ENCODE measurements around the gene MTHFD1L. TPM values are rescaled to one million over a fixed set of nuclear protein-coding genes. Genes with fewer than 3 reads are reported as not detected.
"Not testable (repeated sequence)": the region's sequence is repeated elsewhere in the genome, so short reads cannot be mapped to it uniquely, and the experiment has no call there.

The MTHFD1L gene
- polyA plus RNA-seq, 3 donors, result 16.6 to 19.6 (median 16.8) TPM

DNA sequence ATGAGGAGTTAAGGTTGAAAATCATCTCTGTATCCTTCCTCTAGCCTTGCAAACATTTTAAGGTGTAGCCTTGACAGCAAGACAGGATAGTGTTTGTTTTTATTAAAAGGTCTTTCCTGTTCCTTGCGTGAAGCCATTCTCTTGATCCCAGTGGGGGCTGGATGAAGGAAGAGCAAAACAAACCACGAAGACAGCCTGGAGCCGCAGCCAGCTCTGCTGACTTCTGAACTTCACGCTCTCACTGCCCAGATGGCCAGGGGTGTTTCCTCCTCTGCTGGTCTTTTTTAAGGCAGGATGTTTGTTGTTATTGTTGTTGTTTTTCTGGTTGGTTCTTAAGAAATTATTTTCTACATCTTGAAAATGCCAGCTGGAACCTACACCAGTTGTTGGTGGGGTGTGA is 156.4 kb downstream of the MTHFD1L start:
- no peak for DNase-seq (ENCODE audit: extremely low read depth in 1 of 11, low read depth in 9 of 11, low spot score in 4 of 11)

DNA sequence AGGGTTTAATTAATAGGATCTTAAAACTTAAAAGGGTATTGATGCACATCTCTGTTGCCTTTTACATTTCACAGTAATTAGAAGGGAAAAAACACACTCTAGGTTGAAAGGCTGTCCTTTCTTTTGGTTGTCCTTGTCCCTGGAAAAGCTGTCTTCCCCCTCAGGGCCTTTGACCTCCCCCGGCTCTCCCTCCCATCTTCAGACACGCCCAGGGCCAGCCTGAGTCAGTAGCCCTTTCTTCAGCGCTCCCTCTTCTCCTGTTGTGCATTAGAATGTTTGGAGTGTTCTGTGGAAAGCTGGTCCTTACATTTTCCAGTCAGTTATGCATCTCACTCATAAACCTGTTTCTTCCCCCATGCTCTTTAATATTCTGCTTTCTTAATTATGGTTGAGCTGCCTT is 157.0 kb downstream of the MTHFD1L start:
- no peak for DNase-seq (ENCODE audit: extremely low read depth in 1 of 11, low read depth in 9 of 11, low spot score in 4 of 11)

DNA sequence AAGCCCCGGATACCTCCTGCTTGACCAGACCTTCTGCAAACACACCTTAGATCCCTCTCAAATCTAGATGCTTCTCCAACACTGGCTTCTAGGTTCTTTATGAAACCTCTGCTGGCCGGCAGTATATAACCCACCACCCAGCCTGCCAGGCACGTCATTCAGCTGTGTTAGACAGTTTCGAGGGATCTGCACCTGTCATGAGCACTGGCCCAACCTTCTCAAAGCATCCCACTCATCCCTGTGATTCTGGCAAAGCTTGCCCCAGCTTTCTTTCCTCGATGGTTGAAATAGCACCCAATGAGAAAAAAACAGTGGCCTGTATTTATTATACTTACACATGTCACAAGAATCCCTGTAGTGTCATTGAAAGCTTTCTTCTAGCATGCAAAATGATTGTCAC is 157.8 kb downstream of the MTHFD1L start:
- no peak for DNase-seq (ENCODE audit: extremely low read depth in 1 of 11, low read depth in 9 of 11, low spot score in 4 of 11)

DNA sequence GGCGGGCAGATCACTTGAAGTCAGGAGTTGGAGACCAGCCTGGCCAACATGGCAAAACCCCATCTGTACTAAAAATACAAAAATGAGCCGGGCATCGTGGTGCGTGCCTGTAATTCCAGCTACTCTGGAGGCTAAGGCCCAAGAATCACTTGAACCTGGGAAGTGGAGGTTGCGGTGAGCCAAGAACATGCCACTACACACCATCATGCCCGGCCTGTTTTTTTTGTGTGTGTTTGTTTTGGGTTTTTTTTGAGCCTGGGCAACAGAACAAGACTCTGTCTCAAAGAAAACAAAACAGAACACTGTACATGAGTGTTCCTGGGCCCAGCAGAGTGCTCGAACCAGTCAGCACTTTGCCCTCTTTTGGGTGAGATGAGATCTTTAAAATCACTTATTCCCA is 159.1 kb downstream of the MTHFD1L start:
- no peak for DNase-seq (ENCODE audit: extremely low read depth in 1 of 11, low read depth in 9 of 11, low spot score in 4 of 11)

DNA sequence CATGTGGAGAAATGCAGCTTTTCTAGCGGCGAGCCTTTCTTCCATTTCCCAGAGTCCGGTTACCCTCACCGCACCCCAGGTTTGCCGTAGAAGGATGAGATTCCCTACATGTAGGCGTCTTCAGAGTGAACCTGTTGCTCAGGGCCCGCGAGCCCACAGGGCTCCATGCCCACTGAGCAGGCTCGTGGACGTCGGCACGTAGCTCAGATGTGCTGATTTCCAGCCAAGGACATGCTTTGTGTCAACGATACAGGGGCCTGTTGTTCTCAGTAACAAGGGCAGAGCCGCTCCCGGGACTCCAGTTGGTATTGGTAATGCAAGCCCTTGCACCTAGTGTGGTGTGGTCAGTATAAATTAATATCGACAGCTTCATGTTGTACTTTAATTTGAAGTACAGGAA is 159.6 kb downstream of the MTHFD1L start:
- DNase-seq (ENCODE audit: extremely low read depth in 1 of 11, low read depth in 9 of 11, low spot score in 4 of 11), result no peak

DNA sequence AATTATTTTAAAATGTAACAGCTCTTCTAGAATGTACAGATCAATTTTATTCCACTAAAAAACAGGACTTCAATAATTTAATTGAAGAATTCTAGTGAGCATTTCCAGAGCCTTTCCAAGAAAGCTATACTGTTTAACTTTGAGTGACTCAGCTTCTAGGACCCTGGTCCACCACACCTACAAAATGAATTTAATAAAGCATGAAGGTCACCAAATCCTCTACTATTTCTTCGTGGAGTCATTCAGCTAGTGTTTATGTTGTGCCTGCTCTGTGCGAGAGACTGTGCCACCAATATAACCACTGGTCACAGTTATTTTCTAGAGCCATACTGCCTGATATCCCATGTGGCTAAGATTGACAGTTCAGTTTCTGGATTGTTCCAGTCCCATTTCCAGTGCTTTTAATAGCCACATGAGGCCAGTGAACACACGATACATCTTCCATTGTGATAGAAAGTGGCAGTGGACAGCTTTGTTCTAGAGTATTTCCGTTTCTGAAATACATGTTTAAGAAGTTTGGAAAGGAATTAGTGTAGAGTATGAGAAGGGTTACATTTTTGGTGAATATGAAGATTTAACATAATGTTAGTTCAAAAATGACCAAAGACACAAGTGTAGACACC is 160.7 kb downstream of the MTHFD1L start:
- DNase-seq (ENCODE audit: extremely low read depth in 1 of 11, low read depth in 9 of 11, low spot score in 4 of 11), result no peak

DNA sequence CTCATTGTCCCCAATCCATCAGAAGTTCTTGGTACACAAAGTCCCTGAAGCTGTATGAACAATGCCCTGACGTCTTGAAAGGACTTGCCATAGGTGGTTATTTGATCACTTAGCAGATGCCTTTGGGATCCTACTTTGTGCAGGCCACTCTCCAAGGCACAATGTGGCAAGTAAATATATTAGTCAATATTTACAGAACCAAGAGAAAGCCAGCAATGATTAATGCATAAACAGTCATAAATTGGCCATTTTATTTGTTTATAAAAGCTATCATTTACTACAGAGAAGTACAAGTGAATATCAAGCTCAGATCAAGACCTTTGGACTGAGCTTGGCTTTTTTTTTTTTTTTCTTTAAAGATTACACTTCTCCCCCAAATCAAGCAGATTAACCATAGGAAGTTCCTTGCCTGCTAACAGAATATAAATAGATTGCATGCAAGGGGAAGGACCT is 161.8 kb downstream of the MTHFD1L start:
- no peak for DNase-seq (ENCODE audit: extremely low read depth in 1 of 11, low read depth in 9 of 11, low spot score in 4 of 11)

DNA sequence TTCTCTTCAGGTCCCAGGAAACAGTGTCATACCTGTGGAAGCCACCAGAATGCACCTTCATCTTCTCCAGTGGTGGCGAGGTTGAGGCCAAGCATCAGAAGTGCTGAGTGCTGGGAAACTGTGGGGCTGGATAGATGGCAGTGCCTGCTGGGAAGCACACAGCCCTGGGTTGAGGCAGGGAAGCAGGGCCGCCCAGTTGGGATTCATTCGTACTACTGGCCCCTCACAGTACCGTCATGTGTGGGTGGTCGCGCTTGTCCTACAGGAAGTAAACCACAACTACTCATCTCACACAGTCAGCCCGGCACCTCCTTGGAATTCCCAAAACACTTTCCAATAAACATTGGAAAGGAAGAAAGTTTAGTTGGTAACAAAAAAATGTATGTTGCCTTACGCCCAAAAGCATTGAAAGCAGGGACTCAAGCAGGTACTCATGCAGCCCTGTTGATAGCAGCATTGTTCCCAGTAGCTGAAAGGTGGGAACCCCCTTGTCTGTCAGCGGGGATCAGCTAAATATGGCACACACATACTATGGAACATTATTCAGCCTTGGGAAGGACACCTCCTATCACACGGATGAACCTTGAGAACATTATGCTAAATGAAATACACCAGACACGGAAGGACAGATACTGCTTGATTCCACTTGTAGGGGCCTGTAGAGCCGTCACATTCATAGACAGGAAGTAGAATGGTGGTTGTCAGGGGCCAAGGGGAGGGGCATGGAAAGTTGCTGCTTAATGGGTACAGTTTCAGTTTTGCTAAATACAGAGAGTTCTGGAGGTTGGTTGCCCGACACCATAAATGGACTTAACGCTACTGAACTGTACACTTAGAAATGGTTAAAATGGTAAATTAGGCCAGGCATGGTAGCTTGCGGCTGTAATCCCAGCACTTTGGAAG is 162.7 kb downstream of the MTHFD1L start:
- no peak for DNase-seq (ENCODE audit: extremely low read depth in 1 of 11, low read depth in 9 of 11, low spot score in 4 of 11)

DNA sequence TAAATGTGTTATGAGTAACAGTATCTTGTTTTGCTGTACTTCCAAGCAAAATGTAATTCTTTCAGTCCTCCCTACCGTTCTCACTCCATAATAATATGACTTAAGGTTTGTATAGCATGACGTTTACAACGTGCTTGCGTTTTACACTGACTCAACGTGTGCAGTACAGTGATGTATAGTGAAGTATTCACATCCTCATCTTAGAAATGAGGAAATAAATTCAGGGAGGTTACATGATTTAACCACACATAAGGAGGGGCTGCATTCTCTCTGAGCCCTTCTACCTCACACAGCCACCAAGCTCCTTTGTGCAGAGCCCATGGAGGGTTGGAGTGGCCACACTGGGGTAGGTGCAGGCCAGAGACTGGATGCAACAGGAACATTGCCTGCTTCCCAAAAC is 164.5 kb downstream of the MTHFD1L start:
- DNase-seq (ENCODE audit: extremely low read depth in 1 of 11, low read depth in 9 of 11, low spot score in 4 of 11), result no peak

DNA sequence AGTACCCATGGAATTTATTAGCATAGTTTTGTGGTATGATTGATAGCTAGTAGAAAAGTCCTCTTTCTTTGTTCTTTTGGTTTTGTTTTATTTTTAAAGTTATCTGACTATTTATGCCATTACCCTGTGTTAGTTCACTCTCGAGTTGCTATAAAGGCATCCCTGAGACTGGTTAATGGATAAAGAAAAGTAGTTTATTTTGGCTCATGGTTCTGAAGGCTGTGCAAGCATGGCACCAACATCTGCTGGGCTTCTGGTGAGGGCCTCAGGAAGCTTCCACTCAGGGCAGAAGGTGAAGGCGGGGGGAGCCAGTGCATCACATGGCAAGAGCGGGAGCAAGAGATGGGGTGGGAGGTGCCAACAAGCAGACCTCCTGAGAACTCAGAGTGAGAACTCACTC is 166.5 kb downstream of the MTHFD1L start:
- no peak for DNase-seq (ENCODE audit: extremely low read depth in 1 of 11, low read depth in 9 of 11, low spot score in 4 of 11)

DNA sequence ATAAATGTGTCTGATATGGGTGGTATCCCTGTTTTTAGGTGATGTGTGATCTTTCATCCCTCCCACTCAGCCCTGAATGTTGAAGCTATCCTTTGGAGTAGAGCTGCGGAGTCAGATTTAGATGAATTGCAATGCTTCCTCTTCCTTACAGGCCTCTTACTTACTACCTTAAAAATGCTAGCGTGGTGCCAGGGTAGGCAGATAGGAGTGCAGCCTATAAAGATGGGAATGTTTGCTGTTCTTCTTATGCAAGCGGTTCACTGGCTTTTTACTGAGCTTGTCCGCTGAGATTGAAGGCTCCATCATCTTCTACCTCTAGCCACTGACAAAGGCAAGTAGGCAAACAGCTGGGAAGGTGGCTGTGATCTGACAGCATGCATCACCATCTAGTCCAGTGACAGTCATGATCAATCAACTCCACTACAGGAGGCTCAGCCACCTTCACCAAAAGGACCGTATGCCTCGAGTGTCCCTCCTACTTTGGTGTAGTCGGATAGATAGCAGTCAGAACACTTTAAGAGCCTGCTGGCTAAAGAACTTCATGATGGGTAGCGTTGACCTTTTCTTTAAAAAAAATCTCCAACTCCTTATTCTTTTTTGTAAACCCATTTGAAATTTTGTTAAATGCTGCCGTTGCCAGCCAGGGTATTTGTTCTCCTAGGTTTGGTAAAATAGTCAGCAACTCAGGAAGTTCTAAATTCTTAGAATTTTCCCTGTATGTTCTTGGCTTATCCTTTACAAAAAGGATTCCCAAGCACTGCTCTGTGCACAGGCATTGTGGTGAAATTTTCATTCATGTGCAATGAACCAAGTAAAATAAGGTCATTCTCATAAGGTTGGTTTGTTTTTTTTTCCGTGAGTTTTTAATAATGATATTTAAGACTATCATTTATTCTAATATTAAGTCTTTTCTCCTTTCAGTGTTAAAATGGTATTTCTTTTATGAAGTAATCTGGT is 169.6 kb downstream of the MTHFD1L start:
- DNase-seq (ENCODE audit: extremely low read depth in 1 of 11, low read depth in 9 of 11, low spot score in 4 of 11), result no peak

DNA sequence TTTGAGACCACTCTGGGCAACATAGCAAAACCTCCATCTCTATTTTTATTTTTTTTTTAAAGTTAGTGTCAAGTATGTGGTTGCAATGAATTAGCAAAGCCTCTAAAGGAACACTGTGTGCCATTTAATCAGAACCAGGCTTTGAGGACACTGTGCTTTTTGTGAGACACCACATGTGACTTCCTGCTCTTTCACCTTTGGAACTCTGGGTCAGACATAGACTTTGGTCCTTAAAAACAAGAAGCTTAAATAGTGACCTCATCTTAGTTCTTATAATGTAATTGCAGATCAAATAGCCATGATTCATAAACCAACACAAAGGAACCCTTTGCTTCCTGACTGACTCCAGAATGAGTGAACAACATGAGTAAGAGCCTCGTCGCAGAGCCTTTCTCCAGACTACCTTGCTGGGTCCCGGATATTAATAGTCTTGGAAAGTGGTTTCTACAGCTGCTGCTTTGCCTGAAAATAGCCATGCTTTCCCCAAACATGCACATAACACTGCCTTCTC is 170.8 kb downstream of the MTHFD1L start:
- DNase-seq (ENCODE audit: extremely low read depth in 1 of 11, low read depth in 9 of 11, low spot score in 4 of 11), result not testable (repeated sequence)

DNA sequence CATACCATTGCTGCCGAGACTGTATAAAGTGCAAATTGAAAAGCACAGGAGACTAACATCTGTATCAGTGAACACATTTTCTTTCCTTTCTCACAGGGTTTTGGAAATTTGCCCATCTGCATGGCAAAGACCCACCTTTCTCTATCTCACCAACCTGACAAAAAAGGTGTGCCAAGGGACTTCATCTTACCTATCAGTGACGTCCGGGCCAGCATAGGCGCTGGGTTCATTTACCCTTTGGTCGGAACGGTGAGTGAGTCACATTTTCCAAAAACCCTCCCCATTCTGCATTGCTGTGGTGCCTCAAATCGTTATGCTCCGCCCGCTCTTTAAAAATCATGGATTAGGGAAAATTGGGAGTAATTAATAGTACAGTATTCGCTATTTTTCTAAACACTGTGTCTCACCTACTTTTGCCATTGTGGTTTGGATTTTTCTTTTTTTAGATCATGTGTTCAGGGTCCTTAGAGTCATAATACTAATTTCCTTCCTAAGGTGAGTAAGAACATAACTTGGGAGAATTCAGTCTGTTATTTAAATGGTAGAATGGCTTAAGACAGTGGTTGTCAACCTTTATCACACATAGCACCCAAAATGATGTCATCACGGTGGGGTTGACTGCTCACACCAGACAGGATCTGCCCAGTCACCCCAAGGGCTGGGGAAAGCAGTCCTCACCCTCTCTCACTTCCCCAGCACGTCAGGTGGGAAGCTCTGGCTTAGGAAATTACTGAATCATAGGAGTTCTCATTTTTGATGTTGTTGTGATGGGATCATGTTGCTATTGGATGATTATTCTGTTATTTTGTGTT is 171.6 kb downstream of the MTHFD1L start:
- DNase-seq (ENCODE audit: extremely low read depth in 1 of 11, low read depth in 9 of 11, low spot score in 4 of 11), result no peak

DNA sequence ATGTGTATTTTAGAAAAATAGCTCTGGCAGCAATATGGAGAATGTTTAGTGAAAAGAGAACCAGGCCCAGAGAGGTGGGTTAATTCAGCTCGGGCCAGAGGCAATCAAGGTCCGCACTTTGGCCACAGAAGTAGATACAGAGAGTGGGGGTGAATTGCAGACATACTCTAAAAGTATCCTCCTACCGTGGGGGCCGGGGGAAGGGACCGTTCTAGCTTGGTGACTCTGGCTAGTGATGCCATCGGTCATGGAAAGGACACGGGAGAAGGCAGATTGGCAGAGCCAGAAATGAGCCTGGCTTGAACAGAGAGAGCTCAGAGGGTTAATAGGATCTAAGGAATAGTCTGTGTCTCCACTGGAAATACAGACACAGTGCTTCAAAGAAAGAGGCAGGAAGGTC is 173.1 kb downstream of the MTHFD1L start:
- no peak for DNase-seq (ENCODE audit: extremely low read depth in 1 of 11, low read depth in 9 of 11, low spot score in 4 of 11)

DNA sequence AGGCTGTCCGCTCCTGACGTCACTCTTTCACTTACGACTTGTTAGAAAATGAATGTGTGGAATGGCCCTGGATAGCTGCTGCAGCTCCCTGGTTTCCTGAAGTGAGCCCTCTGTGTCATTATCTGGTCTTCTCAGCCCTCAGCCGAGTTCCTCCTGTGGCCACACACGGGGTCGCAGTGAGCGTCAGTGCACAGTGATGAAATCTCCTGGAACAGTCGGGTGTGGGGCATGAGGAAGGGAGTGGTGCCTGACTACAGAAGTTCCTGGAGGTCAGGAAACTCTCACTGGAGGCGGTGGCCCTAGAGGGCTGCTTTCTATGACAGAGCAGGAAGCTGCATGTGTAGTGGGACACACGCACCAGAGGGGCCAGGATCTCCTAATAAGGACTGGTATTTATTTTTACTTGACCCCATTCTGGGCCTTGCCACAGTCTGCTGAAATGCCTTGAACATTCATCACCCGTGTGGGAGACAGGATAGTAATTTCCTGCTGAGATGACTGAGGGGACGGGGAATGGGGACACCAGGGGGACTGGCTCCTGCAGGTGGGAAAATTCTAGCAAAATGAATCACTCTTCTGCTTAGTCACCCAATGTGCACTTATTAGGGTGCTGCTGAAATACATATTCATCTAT is 175.5 kb downstream of the MTHFD1L start:
- not testable (repeated sequence) for DNase-seq (ENCODE audit: extremely low read depth in 1 of 11, low read depth in 9 of 11, low spot score in 4 of 11)

DNA sequence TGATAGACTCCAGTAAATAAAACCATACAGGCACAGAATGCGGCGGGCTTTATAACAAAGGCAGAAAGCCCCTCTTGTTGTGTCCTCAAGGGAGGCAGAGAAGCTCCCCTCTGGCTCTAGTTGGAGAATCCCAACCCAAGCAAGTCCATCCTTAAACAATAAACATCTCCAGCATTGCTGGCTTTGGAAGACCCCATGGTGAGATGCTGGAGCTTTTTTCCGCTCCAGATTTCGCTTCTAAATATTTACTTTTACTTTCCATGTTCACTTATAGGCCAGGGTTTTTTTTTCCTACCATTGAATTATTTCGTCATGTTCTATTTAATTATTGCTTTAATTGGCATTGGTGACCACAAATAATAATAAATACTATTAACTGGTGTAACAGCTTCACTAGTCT is 176.2 kb downstream of the MTHFD1L start:
- no peak for DNase-seq (ENCODE audit: extremely low read depth in 1 of 11, low read depth in 9 of 11, low spot score in 4 of 11)

DNA sequence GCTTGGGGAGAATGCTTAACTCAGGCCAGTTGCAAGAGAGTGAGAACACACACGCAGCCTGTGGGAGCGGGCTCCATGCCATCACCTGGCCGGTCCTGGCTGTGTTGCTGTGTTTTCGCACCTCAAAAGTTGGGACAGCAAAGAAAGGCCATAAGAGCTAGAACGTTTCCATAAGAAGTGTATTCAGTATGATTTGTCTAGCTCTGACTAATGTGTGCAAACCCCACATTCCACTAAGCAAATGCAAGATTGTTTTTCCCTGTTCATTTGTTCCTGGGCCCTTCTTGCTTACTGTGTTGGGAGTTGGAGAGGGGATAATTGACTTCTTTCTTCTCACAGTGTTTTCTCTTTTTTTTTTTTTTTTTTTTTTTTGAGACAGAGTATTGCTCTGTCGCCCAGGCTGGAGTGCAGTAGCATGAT is 177.4 kb downstream of the MTHFD1L start:
- not testable (repeated sequence) for DNase-seq (ENCODE audit: extremely low read depth in 1 of 11, low read depth in 9 of 11, low spot score in 4 of 11)

DNA sequence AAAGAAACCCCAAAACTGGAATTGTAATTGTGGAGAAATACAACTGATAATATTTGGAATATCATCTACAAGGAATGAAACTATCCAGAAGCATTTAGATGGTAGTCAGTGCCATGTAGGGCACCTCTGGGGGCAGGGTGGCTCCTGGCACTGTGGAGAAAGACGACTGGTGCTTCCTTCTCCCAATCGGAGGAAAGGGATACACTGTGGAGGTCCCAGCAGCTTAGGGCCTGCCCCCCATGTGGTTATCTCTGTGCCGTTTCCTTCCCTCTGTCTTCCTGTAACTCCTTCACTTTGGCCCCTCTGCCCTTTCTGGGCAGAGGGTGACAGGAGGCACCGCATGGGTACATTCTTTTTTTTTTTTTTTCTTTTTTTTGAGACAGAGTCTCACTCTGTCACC is 178.4 kb downstream of the MTHFD1L start:
- no peak for DNase-seq (ENCODE audit: extremely low read depth in 1 of 11, low read depth in 9 of 11, low spot score in 4 of 11)
